ENCODE results near the gene HS1BP3. TPM values are rescaled to one million over a fixed set of nuclear protein-coding genes. Genes with fewer than 3 reads are reported as not detected.
A peak's percentile ranks its signal among the peaks of the same experiment; 100 is the strongest.

The HS1BP3 gene
- total RNA-seq, 4 donors from 2014 or later: 33.1 to 63.0 (median 41.0) TPM

GRCh38 chr2:20593072-20594034, 57.5 kb downstream of the HS1BP3 start:
- TF ChIP-seq CTCF (IDR thresholded peaks at IDR 0.05): no peak
- no peak for TF ChIP-seq POLR2A (IDR thresholded peaks at IDR 0.05)
- Histone ChIP-seq H3K9me3 (no peaks in the 10 kb centered on the region), H3K4me3 (no peak overlapping the region), H3K27me3 (no peaks in the 10 kb centered on the region), H3K27ac (peak overlapping the region in 3 of 4 donors; percentile 25 to 55 (median 32)), H3K4me1 (peaks cover 0 to 26% (median 13%) of the 10 kb centered on the region in 4 donors), H3K36me3 (no peaks in the 10 kb centered on the region)
- DNase-seq: peak in 2 of 3 donors; percentile 48 to 64

GRCh38 chr2:20592106-20593071, 58.5 kb downstream of the HS1BP3 start:
- no peaks in the 10 kb centered on the region for H3K27me3 ChIP-seq
- peak in 2 of 3 donors; percentile 14 to 41 for DNase-seq

GRCh38 chr2:20590704-20591515, 60.0 kb downstream of the HS1BP3 start:
- Histone ChIP-seq H3K27ac (no peak overlapping the region), H3K4me3 (no peak overlapping the region), H3K4me1 (peaks cover 0 to 14% (median 6%) of the 10 kb centered on the region in 4 donors), H3K9me3 (no peaks in the 10 kb centered on the region), H3K36me3 (no peaks in the 10 kb centered on the region), H3K27me3 (no peaks in the 10 kb centered on the region)
- DNase-seq: peak in 2 of 3 donors; percentile 33 to 46
- TF ChIP-seq POLR2A (IDR thresholded peaks at IDR 0.05) (no peak), CTCF (IDR thresholded peaks at IDR 0.05) (no peak)

More at GRCh38 chr2:20592106-20593071, 58.5 kb downstream of the HS1BP3 start:
- Histone ChIP-seq H3K27ac (peak overlapping the region in 3 of 4 donors; percentile 25 to 55 (median 32)), H3K4me3 (no peak overlapping the region), H3K9me3 (no peaks in the 10 kb centered on the region), H3K4me1 (peaks cover 0 to 19% (median 13%) of the 10 kb centered on the region in 4 donors), H3K36me3 (no peaks in the 10 kb centered on the region)
- TF ChIP-seq CTCF (IDR thresholded peaks at IDR 0.05): no peak
- TF ChIP-seq POLR2A (IDR thresholded peaks at IDR 0.05): no peak

GRCh38 chr2:20589975-20590703, 60.8 kb downstream of the HS1BP3 start:
- peak in 2 of 3 donors; percentile 34 to 42 for DNase-seq
- H3K9me3 ChIP-seq: no peaks in the 10 kb centered on the region
- TF ChIP-seq POLR2A (IDR thresholded peaks at IDR 0.05): no peak
- no peak for TF ChIP-seq CTCF (IDR thresholded peaks at IDR 0.05)
- no peak overlapping the region for H3K4me3 ChIP-seq
- H3K27ac ChIP-seq: no peak overlapping the region
- H3K27me3 ChIP-seq: no peaks in the 10 kb centered on the region
- H3K36me3 ChIP-seq: no peaks in the 10 kb centered on the region
- H3K4me1 ChIP-seq: peaks cover 0 to 6% (median under 1%) of the 10 kb centered on the region in 4 donors
